Adrenal gland (tissue), 12 donors: ENCODE measurements around the gene POLR1D. TPM values are rescaled to one million over a fixed set of nuclear protein-coding genes. Genes with fewer than 3 reads are reported as not detected.
"Not testable (repeated sequence)": the region's sequence is repeated elsewhere in the genome, so short reads cannot be mapped to it uniquely, and the experiment has no call there.

Source experiments
- DNase-seq, 7 donors: peaks; one replicate each; pipeline ENCODE4 v3.0.0-alpha.2; 2019 to 2020
- H3K27ac ChIP-seq, 5 donors: fragments of 200-600 bp; sonication (generic) in 4 of 5; 1 replicate in 3 of 5; 2 replicates in 2 of 5; pipeline versions ENCODE4 v1.5.1 to v1.8.0; 2016 to 2020; ENCODE audit warnings: mild to moderate bottlenecking in 1 of 5
- H3K27me3 ChIP-seq: fragments of 200-600 bp; 2 replicates; pipeline ENCODE4 v1.8.0; 2021
- H3K36me3 ChIP-seq, 2 donors: fragments of 200-600 bp; replicated peaks in 1 of 2; 1 replicate in 1 of 2; 2 replicates in 1 of 2; pipeline versions ENCODE4 v1.5.1 to v1.8.0; 2018 to 2022
- H3K4me1 ChIP-seq, 2 donors: fragments of 200-600 bp; replicated peaks in 1 of 2; 1 replicate in 1 of 2; 2 replicates in 1 of 2; pipeline versions ENCODE4 v1.5.1 to v1.8.0; 2018 to 2021
- H3K4me3 ChIP-seq, 4 donors: fragments of 200-600 bp; sonication (generic) in 3 of 4; one replicate each; pipeline ENCODE4 v1.5.1; 2016 to 2018
- H3K9me3 ChIP-seq, 3 donors: fragments of 200-600 bp; sonication (generic) in 1 of 3; replicated peaks in 1 of 3; 1 replicate in 2 of 3; 2 replicates in 1 of 3; pipeline versions ENCODE4 v1.5.1 to v1.8.0; 2016 to 2021
- POLR2A ChIP-seq, 2 donors: fragments of 450-650 bp; IDR thresholded peaks; one replicate each; pipeline ENCODE4 v1.6.1; 2017; ENCODE audit warnings: antibody characterized with exemption in 2 of 2, mild to moderate bottlenecking in 2 of 2, moderate library complexity in 1 of 2
- WGBS, 4 donors: extraction: QIAGEN DNeasy Blood & Tissue Kit in 2 of 4; methylation state at CpG; one replicate each; pipeline versions ENCODE4 v1.1.5 to v1.1.7; 2013 to 2017; 5-methylcytosine and 5-hydroxymethylcytosine counted together
- intact Hi-C, 2 donors: fragments of 100-400 bp; cut with DNase I; formaldehyde crosslinking; loops; one replicate each; pipeline versions ENCODE4 v1.14.1 to v1.15.0; 2022 to 2023
- polyA plus RNA-seq, 3 donors: library from polyadenylated mRNA; stranded (reverse); fragments of 200-250 nt in 2 of 3; fragments of 350-450 nt in 1 of 3; fragmentation: Illumina TruSeq in 1 of 3; extraction: RNeasy Lipid Tissue Mini Kit (QIAGEN cat#74804) in 1 of 3; gene quantifications; one replicate each; pipeline ENCODE4 v1.2.3, GENCODE V29; 2013 to 2014
- total RNA-seq, 9 donors: library from RNA; depleted of rRNA in 4 of 9; stranded (reverse); fragments of >200 nt in 4 of 9; fragments of 120-200 nt in 1 of 9; fragmentation: NEBNext Ultra II Directional in 1 of 9; extraction: Animal tissue kit (Norgen Biotek cat#: 25700) in 1 of 9; gene quantifications; one replicate each; pipeline versions ENCODE4 v1.1.0 to v1.2.4, GENCODE V29; 2013 to 2023
- TF ChIP-seq, protein P1 (sequence below), 6 experiments: fragments of 450-650 bp in 4 of 6; fragments of 200-600 bp in 2 of 6; sonication (generic) in 1 of 6; IDR thresholded peaks; 1 replicate in 5 of 6; 2 replicates in 1 of 6; pipeline versions ENCODE4 v1.5.1 to v1.8.0; 2016 to 2021; ENCODE audit warnings: antibody characterized with exemption in 6 of 6, mild to moderate bottlenecking in 2 of 6, moderate library complexity in 1 of 6
- donor health status: healthy with polysubstance abuse.
- donor health status: Bipolar disorder and iron deficiency.
- donor health status: DM: yes; HTN: yes; CAD: no.
- donor health status: DM: no; HTN: no; CAD: no.
- donor health status: DM: no; HTN: no; CAD: no.
- donor health status: DM: yes; HTN: yes; CAD: no.

Gene POLR1D
- total and polyA plus RNA-seq, 12 donors = 81.5 to 369 (median 176) TPM

GRCh38 chr13:27624071-27624470 is 2.4 kb downstream of the POLR1D start:
- 88 to 95% (median 90%) methylated on average over 3 of the region's 3 CpGs for WGBS, 4 donors
- no peak for TF ChIP-seq POLR2A (IDR thresholded peaks at IDR 0.05)
- TF ChIP-seq, protein P1, sequence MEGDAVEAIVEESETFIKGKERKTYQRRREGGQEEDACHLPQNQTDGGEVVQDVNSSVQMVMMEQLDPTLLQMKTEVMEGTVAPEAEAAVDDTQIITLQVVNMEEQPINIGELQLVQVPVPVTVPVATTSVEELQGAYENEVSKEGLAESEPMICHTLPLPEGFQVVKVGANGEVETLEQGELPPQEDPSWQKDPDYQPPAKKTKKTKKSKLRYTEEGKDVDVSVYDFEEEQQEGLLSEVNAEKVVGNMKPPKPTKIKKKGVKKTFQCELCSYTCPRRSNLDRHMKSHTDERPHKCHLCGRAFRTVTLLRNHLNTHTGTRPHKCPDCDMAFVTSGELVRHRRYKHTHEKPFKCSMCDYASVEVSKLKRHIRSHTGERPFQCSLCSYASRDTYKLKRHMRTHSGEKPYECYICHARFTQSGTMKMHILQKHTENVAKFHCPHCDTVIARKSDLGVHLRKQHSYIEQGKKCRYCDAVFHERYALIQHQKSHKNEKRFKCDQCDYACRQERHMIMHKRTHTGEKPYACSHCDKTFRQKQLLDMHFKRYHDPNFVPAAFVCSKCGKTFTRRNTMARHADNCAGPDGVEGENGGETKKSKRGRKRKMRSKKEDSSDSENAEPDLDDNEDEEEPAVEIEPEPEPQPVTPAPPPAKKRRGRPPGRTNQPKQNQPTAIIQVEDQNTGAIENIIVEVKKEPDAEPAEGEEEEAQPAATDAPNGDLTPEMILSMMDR (IDR thresholded peaks at IDR 0.05) = no peak
- H3K4me1 ChIP-seq = peaks cover 7 to 31% of the 10 kb centered on the region in 2 donors
- peak overlapping the region in 1 of 5 donors; percentile 10 for H3K27ac ChIP-seq
- no peaks in the 10 kb centered on the region for H3K27me3 ChIP-seq
- no peak for DNase-seq
- H3K36me3 ChIP-seq = no peaks in the 10 kb centered on the region
- intact Hi-C loops = no loop called here
- H3K9me3 ChIP-seq = no peaks in the 10 kb centered on the region
- H3K4me3 ChIP-seq = no peak overlapping the region

GRCh38 chr13:27625839-27626238 is 4.1 kb downstream of the POLR1D start:
- no peaks in the 10 kb centered on the region for H3K9me3 ChIP-seq
- H3K27ac ChIP-seq = no peak overlapping the region
- peaks cover 6 to 39% of the 10 kb centered on the region in 2 donors for H3K4me1 ChIP-seq
- H3K36me3 ChIP-seq = no peaks in the 10 kb centered on the region
- 82 to 91% (median 85%) methylated on average over 2 of the region's 2 CpGs for WGBS, 4 donors
- TF ChIP-seq POLR2A (IDR thresholded peaks at IDR 0.05) = no peak
- TF ChIP-seq, protein P1 (IDR thresholded peaks at IDR 0.05) = no peak
- no peak for DNase-seq
- no peak overlapping the region for H3K4me3 ChIP-seq
- H3K27me3 ChIP-seq = no peaks in the 10 kb centered on the region
- intact Hi-C loops = no loop called here

DNA sequence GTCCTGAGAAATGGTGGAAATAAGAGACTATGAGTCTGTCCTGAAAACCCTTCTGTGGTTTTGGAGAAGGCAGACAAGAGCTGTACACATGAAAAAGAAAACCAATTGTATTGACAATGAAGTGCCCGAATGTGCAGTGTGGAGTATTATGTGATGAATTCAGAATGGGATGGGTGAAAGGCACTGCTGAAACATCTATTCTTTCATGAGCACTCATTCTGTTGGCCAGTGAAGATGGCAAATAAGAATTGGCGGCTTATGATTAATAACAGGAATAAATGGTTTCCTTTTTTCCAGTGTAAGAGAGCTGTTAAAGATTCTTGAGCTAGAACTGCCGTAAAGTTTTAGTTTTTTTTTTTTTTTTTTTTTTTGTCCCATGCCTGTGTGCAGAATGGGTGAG is 5.7 kb downstream of the POLR1D start:
- H3K9me3 ChIP-seq = no peaks in the 10 kb centered on the region
- intact Hi-C loops = no loop called here
- H3K4me1 ChIP-seq = peaks cover 6 to 36% of the 10 kb centered on the region in 2 donors
- no peaks in the 10 kb centered on the region for H3K27me3 ChIP-seq
- no peak for TF ChIP-seq POLR2A (IDR thresholded peaks at IDR 0.05)
- H3K4me3 ChIP-seq = no peak overlapping the region
- DNase-seq = no peak
- H3K27ac ChIP-seq = no peak overlapping the region
- 82 to 96% (median 90%) methylated on average over 3 of the region's 3 CpGs for WGBS, 4 donors
- no peaks in the 10 kb centered on the region for H3K36me3 ChIP-seq

DNA sequence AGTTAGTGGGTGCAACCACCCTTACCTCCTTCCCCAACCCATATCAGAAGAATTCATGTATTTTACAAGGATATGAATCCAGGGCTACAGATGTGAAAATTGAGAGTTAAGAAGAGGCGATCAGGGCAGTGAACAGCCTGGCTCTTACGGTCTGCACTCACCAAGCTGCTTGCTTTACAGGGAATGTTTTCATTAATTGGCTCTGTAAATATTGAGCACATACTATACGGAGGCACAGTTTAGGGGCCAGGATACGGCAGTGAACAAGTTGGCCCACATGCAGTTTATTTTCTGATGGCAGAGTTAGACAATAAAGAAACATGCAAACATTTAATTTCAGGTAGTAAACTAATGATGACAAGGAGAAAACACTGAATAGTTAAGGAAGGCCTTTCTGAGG is 6.4 kb downstream of the POLR1D start:
- WGBS, 4 donors = 68 to 94% (median 85%) methylated on average over 4 of the region's 4 CpGs
- Histone ChIP-seq H3K27me3 (no peaks in the 10 kb centered on the region), H3K36me3 (no peaks in the 10 kb centered on the region), H3K27ac (no peak overlapping the region), H3K4me1 (peaks cover 2 to 29% of the 10 kb centered on the region in 2 donors), H3K4me3 (no peak overlapping the region), H3K9me3 (no peaks in the 10 kb centered on the region)
- no peak for DNase-seq
- TF ChIP-seq POLR2A (IDR thresholded peaks at IDR 0.05) = no peak
- TF ChIP-seq, protein P1 (IDR thresholded peaks at IDR 0.05) = no peak
- intact Hi-C loops = no loop called here

GRCh38 chr13:27628766-27629165 is 7.1 kb downstream of the POLR1D start:
- H3K27me3 ChIP-seq, H3K4me3 ChIP-seq, H3K36me3 ChIP-seq, intact Hi-C loops, H3K27ac ChIP-seq, H3K9me3 ChIP-seq, DNase-seq: not testable (repeated sequence)
- peaks cover 0 to 22% of the 10 kb centered on the region in 2 donors for H3K4me1 ChIP-seq
- 82 to 84% (median 83%) methylated on average over 4 of the region's 4 CpGs for WGBS, 4 donors
